HEK293 (cell line): ENCODE results near the gene GCC1.
"Not testable (repeated sequence)": the region's sequence is repeated elsewhere in the genome, so short reads cannot be mapped to it uniquely, and the experiment has no call there.

Source experiments
- CTCF ChIA-PET: fragments of 350-600 bp; formaldehyde crosslinking; extraction: SDS; loops from one replicate; lab custom pipeline; 2021; ENCODE audit warnings: antibody characterized with exemption; lab: Yijun Ruan, JAX
- POLR2A ChIA-PET: fragments of 300-600 bp; formaldehyde crosslinking; extraction: SDS; loops from one replicate; lab custom pipeline; 2020; ENCODE audit warnings: antibody characterized with exemption, inconsistent platforms; lab: Yijun Ruan, JAX
- H3K27ac ChIP-seq: fragments of 200-500 bp; sonication (Bioruptor generic); 2 replicates; pipeline ENCODE4 v1.5.1; 2014; ENCODE audit warnings: low read depth, low read length, control low read depth, inconsistent platforms; ENCODE audit errors: extremely low read depth
- H3K36me3 ChIP-seq, 2 experiments: fragments of 200-500 bp in 1 of 2; sonication (Bioruptor generic) in 1 of 2; 1 replicate in 1 of 2; 2 replicates in 1 of 2; pipeline ENCODE4 v1.5.1; 2014 to 2017; ENCODE audit warnings: inconsistent platforms in 2 of 2, low read length in 2 of 2; ENCODE audit not compliant: control insufficient read depth in 2 of 2, insufficient read depth in 1 of 2
- H3K4me1 ChIP-seq: fragments of 200-500 bp; sonication (Bioruptor generic); 2 replicates; pipeline ENCODE4 v1.5.1; 2014; ENCODE audit warnings: mild to moderate bottlenecking, low read length, inconsistent platforms; ENCODE audit not compliant: control insufficient read depth, insufficient read depth
- H3K4me3 ChIP-seq: 2 replicates; pipeline ENCODE4 v1.5.1; 2011; ENCODE audit warnings: low read depth, mild to moderate bottlenecking, control low read depth, low read length, moderate library complexity
- H3K9me3 ChIP-seq: fragments of 200-500 bp; sonication (Bioruptor generic); 2 replicates; pipeline ENCODE4 v1.5.1; 2014; ENCODE audit warnings: low read depth, low read length, inconsistent platforms; ENCODE audit not compliant: control insufficient read depth, insufficient read depth
- BCL11A ChIP-seq: fragments of 450-650 bp; formaldehyde crosslinking; IDR thresholded peaks from 2 replicates; pipeline ENCODE4 v1.5.1; 2016; ENCODE audit warnings: low read depth, missing biosample characterization, missing genetic modification characterization
- BCL6B ChIP-seq: fragments of 450-650 bp; formaldehyde crosslinking; IDR thresholded peaks from 2 replicates; pipeline ENCODE4 v1.5.1; 2017; ENCODE audit warnings: missing biosample characterization, missing genetic modification characterization
- GLIS1 ChIP-seq: fragments of 450-650 bp; formaldehyde crosslinking; IDR thresholded peaks from 2 replicates; pipeline ENCODE4 v1.5.1; 2016; ENCODE audit warnings: missing biosample characterization, missing genetic modification characterization
- KLF10 ChIP-seq: fragments of 450-650 bp; IDR thresholded peaks from 2 replicates; pipeline ENCODE4 v1.5.1; 2018; ENCODE audit warnings: missing biosample characterization, mild to moderate bottlenecking, missing genetic modification characterization
- PRDM4 ChIP-seq: fragments of 450-650 bp; formaldehyde crosslinking; IDR thresholded peaks from 2 replicates; pipeline ENCODE4 v1.5.1; 2017; ENCODE audit warnings: missing biosample characterization, missing genetic modification characterization
- SCRT2 ChIP-seq: fragments of 450-650 bp; formaldehyde crosslinking; IDR thresholded peaks from 2 replicates; pipeline ENCODE4 v1.5.1; 2016; ENCODE audit warnings: missing biosample characterization, missing genetic modification characterization
- ZBTB44 ChIP-seq: fragments of 450-650 bp; IDR thresholded peaks from 2 replicates; pipeline ENCODE4 v1.5.1; 2018; ENCODE audit warnings: missing biosample characterization, mild to moderate bottlenecking, missing genetic modification characterization
- ZFP3 ChIP-seq: fragments of 450-650 bp; formaldehyde crosslinking; IDR thresholded peaks from 2 replicates; pipeline ENCODE4 v1.5.1; 2016; ENCODE audit warnings: low read depth, missing biosample characterization, missing genetic modification characterization
- ZIC2 ChIP-seq: fragments of 450-650 bp; formaldehyde crosslinking; IDR thresholded peaks from 2 replicates; pipeline ENCODE4 v1.5.1; 2016; ENCODE audit warnings: missing biosample characterization, missing genetic modification characterization
- ZNF148 ChIP-seq: fragments of 450-650 bp; formaldehyde crosslinking; IDR thresholded peaks from 2 replicates; pipeline ENCODE4 v1.5.0; 2017; ENCODE audit warnings: missing biosample characterization, missing genetic modification characterization, borderline replicate concordance
- ZNF202 ChIP-seq: fragments of 450-650 bp; formaldehyde crosslinking; IDR thresholded peaks from 2 replicates; pipeline ENCODE4 v1.5.1; 2016; ENCODE audit warnings: missing biosample characterization, missing genetic modification characterization, borderline replicate concordance
- ZNF324 ChIP-seq: fragments of 450-650 bp; formaldehyde crosslinking; IDR thresholded peaks from 2 replicates; pipeline ENCODE4 v1.5.1; 2016; ENCODE audit warnings: missing biosample characterization, missing genetic modification characterization
- ZNF362 ChIP-seq: fragments of 450-650 bp; formaldehyde crosslinking; IDR thresholded peaks from 2 replicates; pipeline ENCODE4 v1.5.1; 2016; ENCODE audit warnings: missing biosample characterization, missing genetic modification characterization
- ZNF423 ChIP-seq: fragments of 450-650 bp; formaldehyde crosslinking; IDR thresholded peaks from 2 replicates; pipeline ENCODE4 v1.5.1; 2016; ENCODE audit warnings: missing biosample characterization, missing genetic modification characterization
- ZNF701 ChIP-seq: fragments of 450-650 bp; formaldehyde crosslinking; IDR thresholded peaks from 2 replicates; pipeline ENCODE4 v1.5.1; 2016; ENCODE audit warnings: missing biosample characterization, missing genetic modification characterization
- ZNF704 ChIP-seq: fragments of 450-650 bp; formaldehyde crosslinking; IDR thresholded peaks from 2 replicates; pipeline ENCODE4 v1.5.1; 2016; ENCODE audit warnings: missing biosample characterization, missing genetic modification characterization
- ZNF707 ChIP-seq: fragments of 450-650 bp; formaldehyde crosslinking; IDR thresholded peaks from 2 replicates; pipeline ENCODE4 v1.5.1; 2016; ENCODE audit warnings: missing biosample characterization, missing genetic modification characterization
- ZXDB ChIP-seq: fragments of 450-650 bp; formaldehyde crosslinking; IDR thresholded peaks from 2 replicates; pipeline ENCODE4 v1.5.1; 2016; ENCODE audit warnings: missing biosample characterization, missing genetic modification characterization

The GCC1 gene

GRCh38 chr7:127541548-127541947 is 43.8 kb downstream of the GCC1 start:
- no peaks in the 10 kb centered on the region for H3K4me1 ChIP-seq
- ChIA-PET POLR2A (no interaction called here), CTCF (no interaction called here)

GRCh38 chr7:127540461-127540860 is 44.9 kb downstream of the GCC1 start:
- H3K9me3 ChIP-seq, H3K36me3 ChIP-seq, H3K27ac ChIP-seq, H3K4me3 ChIP-seq, CTCF ChIA-PET, POLR2A ChIA-PET, H3K4me1 ChIP-seq: not testable (repeated sequence)

More at GRCh38 chr7:127541548-127541947, 43.8 kb downstream of the GCC1 start:
- H3K9me3 ChIP-seq, result no peaks in the 10 kb centered on the region
- TF ChIP-seq ZFP3 (no peak), BCL11A (tag by site-specific recombination) (no peak), SCRT2 (tag by site-specific recombination) (no peak)
- H3K36me3 ChIP-seq, result no peaks in the 10 kb centered on the region
- H3K4me3 ChIP-seq, result no peak overlapping the region
- H3K27ac ChIP-seq, result no peak overlapping the region

- POLR2A ChIA-PET, result no interaction called here
- TF ChIP-seq ZNF362 (tag by site-specific recombination) (no peak), PRDM4 (tag by site-specific recombination) (no peak)
- Histone ChIP-seq H3K9me3 (no peaks in the 10 kb centered on the region), H3K4me3 (no peak overlapping the region), H3K36me3 (no peaks in the 10 kb centered on the region), H3K27ac (no peak overlapping the region), H3K4me1 (no peaks in the 10 kb centered on the region)
- CTCF ChIA-PET, result interaction anchor here (0.6 kb wide), 1 partner anchor 1431 kb away, joined by 3 read pairs; no protein-coding TSS in a partner anchor
Observed at GRCh38 chr7:127539116-127539515, 46.3 kb downstream of the GCC1 start.

GRCh38 chr7:127536741-127537140 is 48.7 kb downstream of the GCC1 start:
- Histone ChIP-seq H3K9me3 (no peaks in the 10 kb centered on the region), H3K4me3 (no peak overlapping the region), H3K4me1 (no peaks in the 10 kb centered on the region), H3K27ac (no peak overlapping the region), H3K36me3 (no peaks in the 10 kb centered on the region)
- ChIA-PET CTCF (interaction anchor here (0.8 kb wide), 1 partner anchor 32 kb away, joined by 4 read pairs; no protein-coding TSS in a partner anchor), POLR2A (no interaction called here)
- TF ChIP-seq ZNF423 (tag by site-specific recombination) (no peak), ZNF707 (no peak), KLF10 (tag by site-specific recombination) (no peak), GLIS1 (tag by site-specific recombination) (peak; percentile 87), ZXDB (no peak), ZIC2 (tag by site-specific recombination) (peak; percentile 38), ZNF148 (no peak), ZNF704 (no peak), BCL6B (no peak), ZNF701 (tag by site-specific recombination) (no peak), ZNF324 (tag by site-specific recombination) (no peak), ZNF202 (tag by site-specific recombination) (no peak), ZBTB44 (tag by site-specific recombination) (no peak)
